ENCODE data around the gene ZCCHC2.

The ZCCHC2 gene

GRCh38 chr18:62522178-62522503 is 684 bp upstream of the ZCCHC2 start:
- Histone ChIP-seq H2AFZ (ENCODE audit: low read depth) (peak overlapping the region; percentile 93), H3K27me3 (ENCODE audit: insufficient read depth, low read depth) (peaks cover 7% of the 10 kb centered on the region; the same call in 1 of the 2 replicates), H3K79me2 (ENCODE audit: insufficient read depth, low read depth) (peaks cover 27% of the 10 kb centered on the region), H3K4me3 (IDR thresholded peaks at IDR 0.05; ENCODE audit: insufficient read depth, low read depth, low read length) (no peak overlapping the region), H3K4me2 (peak overlapping the region; percentile 78), H4K20me1 (ENCODE audit: insufficient read depth) (no peaks in the 10 kb centered on the region), H3K9ac (peak overlapping the region; percentile 67), H3K36me3 (ENCODE audit: insufficient read depth) (no peaks in the 10 kb centered on the region), H3K27ac (peak overlapping the region; percentile 55), H3K4me1 (ENCODE audit: low read depth, poor library complexity, severe bottlenecking) (peaks cover 17% of the 10 kb centered on the region)
- TF ChIP-seq CTCF (conservative IDR thresholded peaks at IDR 0.05; ENCODE audit: low read depth, low read length), result no peak

- Histone ChIP-seq H3K4me3 (IDR thresholded peaks at IDR 0.05; ENCODE audit: insufficient read depth, low read depth, low read length) (no peak overlapping the region), H3K27me3 (ENCODE audit: insufficient read depth, low read depth) (peaks cover 7% of the 10 kb centered on the region; the same call in 1 of the 2 replicates), H3K27ac (no peak overlapping the region), H3K4me2 (no peak overlapping the region), H4K20me1 (ENCODE audit: insufficient read depth) (no peaks in the 10 kb centered on the region), H3K36me3 (ENCODE audit: insufficient read depth) (no peaks in the 10 kb centered on the region), H3K79me2 (ENCODE audit: insufficient read depth, low read depth) (peaks cover 38% of the 10 kb centered on the region), H2AFZ (ENCODE audit: low read depth) (no peak overlapping the region), H3K4me1 (ENCODE audit: low read depth, poor library complexity, severe bottlenecking) (peaks cover 25% of the 10 kb centered on the region), H3K9ac (no peak overlapping the region)
- no peak for TF ChIP-seq CTCF (conservative IDR thresholded peaks at IDR 0.05; ENCODE audit: low read depth, low read length)
These were observed 397 bp downstream of the ZCCHC2 start for GRCh38 chr18:62523255-62523588.

GRCh38 chr18:62523631-62524439 is 1.0 kb downstream of the ZCCHC2 start:
- Histone ChIP-seq H3K36me3 (ENCODE audit: insufficient read depth) (no peaks in the 10 kb centered on the region), H3K4me3 (IDR thresholded peaks at IDR 0.05; ENCODE audit: insufficient read depth, low read depth, low read length) (no peak overlapping the region), H3K9ac (peak overlapping the region; percentile 64), H2AFZ (ENCODE audit: low read depth) (peak overlapping the region; percentile 78), H3K4me1 (ENCODE audit: low read depth, poor library complexity, severe bottlenecking) (peaks cover 28% of the 10 kb centered on the region), H3K79me2 (ENCODE audit: insufficient read depth, low read depth) (peaks cover 39% of the 10 kb centered on the region), H3K4me2 (peak overlapping the region; percentile 88; the same call in 1 of the 2 replicates), H4K20me1 (ENCODE audit: insufficient read depth) (no peaks in the 10 kb centered on the region), H3K27ac (peak overlapping the region; percentile 64), H3K27me3 (ENCODE audit: insufficient read depth, low read depth) (peaks cover 7% of the 10 kb centered on the region; the same call in 1 of the 2 replicates)
- TF ChIP-seq CTCF (conservative IDR thresholded peaks at IDR 0.05; ENCODE audit: low read depth, low read length), result no peak

GRCh38 chr18:62524440-62525200 is 1.8 kb downstream of the ZCCHC2 start:
- H3K79me2 ChIP-seq (ENCODE audit: insufficient read depth, low read depth), result peaks cover 39% of the 10 kb centered on the region
- H3K36me3 ChIP-seq (ENCODE audit: insufficient read depth), result no peaks in the 10 kb centered on the region
- H3K27me3 ChIP-seq (ENCODE audit: insufficient read depth, low read depth), result peaks cover 7% of the 10 kb centered on the region; the same call in 1 of the 2 replicates
- no peaks in the 10 kb centered on the region for H4K20me1 ChIP-seq (ENCODE audit: insufficient read depth)
- TF ChIP-seq CTCF (conservative IDR thresholded peaks at IDR 0.05; ENCODE audit: low read depth, low read length), result no peak
- H3K27ac ChIP-seq, result peak overlapping the region; percentile 64
- peaks cover 28% of the 10 kb centered on the region for H3K4me1 ChIP-seq (ENCODE audit: low read depth, poor library complexity, severe bottlenecking)
- peak overlapping the region; percentile 88 for H3K4me2 ChIP-seq
- H3K4me3 ChIP-seq (IDR thresholded peaks at IDR 0.05; ENCODE audit: insufficient read depth, low read depth, low read length), result no peak overlapping the region
- peak overlapping the region; percentile 64 for H3K9ac ChIP-seq
- H2AFZ ChIP-seq (ENCODE audit: low read depth), result peak overlapping the region; percentile 78

Data from KMS-11 (cell line).